Muscle layer of colon (tissue), 2 donors: ENCODE measurements around the gene TMEM53.

ENCODE experiments used
- H3K27ac ChIP-seq: one replicate; pipeline ENCODE4 v1.7.0; 2013; ENCODE audit warnings: low read depth, mild to moderate bottlenecking, low read length, moderate library complexity
- H3K27me3 ChIP-seq, 2 donors: one replicate each; pipeline ENCODE4 v1.7.0; 2013; ENCODE audit warnings: low read length in 2 of 2, mild to moderate bottlenecking in 2 of 2; ENCODE audit not compliant: insufficient read depth in 2 of 2, control insufficient read depth in 1 of 2
- H3K36me3 ChIP-seq: one replicate; pipeline ENCODE4 v1.7.0; 2013; ENCODE audit warnings: mild to moderate bottlenecking, low read length; ENCODE audit not compliant: insufficient read depth
- H3K4me1 ChIP-seq: one replicate; pipeline ENCODE4 v1.7.0; 2013; ENCODE audit warnings: mild to moderate bottlenecking, low read length; ENCODE audit not compliant: insufficient read depth
- H3K4me3 ChIP-seq, 2 donors: one replicate each; pipeline ENCODE4 v1.7.0; 2013; ENCODE audit warnings: low read length in 2 of 2, low read depth in 1 of 2, mild to moderate bottlenecking in 1 of 2, moderate library complexity in 1 of 2
- H3K9ac ChIP-seq: one replicate; pipeline ENCODE4 v1.7.0; 2013; ENCODE audit warnings: low read length
- H3K9me3 ChIP-seq: one replicate; pipeline ENCODE4 v1.7.0; 2013; ENCODE audit warnings: mild to moderate bottlenecking, low read length
- donor health status: abdominal sarcoma.
- donor health status: Adenocarcinoma of cecum.

Gene TMEM53

DNA sequence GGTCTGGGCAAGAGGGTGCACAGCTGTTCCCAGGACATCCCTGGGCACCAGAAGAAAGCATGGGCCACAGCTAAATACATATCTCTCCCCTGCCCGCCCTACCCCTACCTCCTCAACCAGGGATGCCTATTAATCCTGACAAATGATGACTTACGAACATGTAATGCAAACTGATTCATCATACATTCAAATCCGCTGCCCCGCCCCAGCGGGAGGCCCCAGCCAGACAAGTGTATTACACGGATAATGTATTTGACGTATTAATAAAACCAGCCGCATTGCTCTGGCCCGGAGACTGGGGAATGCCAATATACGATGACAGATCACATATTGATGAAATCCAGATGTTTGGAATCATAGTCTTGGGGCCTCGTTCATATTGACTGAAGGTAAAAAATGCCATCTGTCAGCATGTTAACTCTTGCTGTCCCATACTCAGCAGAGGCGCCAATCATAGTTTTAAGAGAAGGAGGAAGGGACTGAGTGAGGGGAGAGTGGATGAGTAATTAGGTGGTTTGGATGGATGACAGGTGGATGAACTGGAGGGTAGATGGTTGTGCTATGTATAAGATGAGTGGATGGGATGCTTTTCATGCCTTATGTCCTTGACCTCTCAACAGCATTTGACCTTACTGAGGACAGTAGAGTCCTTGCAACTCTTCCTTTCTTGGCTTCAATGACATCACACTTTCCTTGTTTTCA lies 68.2 kb downstream of the TMEM53 start:
- Histone ChIP-seq H3K27me3 (no peaks in the 10 kb centered on the region), H3K9me3 (no peaks in the 10 kb centered on the region), H3K4me3 (no peak overlapping the region), H3K36me3 (no peaks in the 10 kb centered on the region), H3K9ac (no peak overlapping the region), H3K27ac (no peak overlapping the region), H3K4me1 (peaks cover 4% of the 10 kb centered on the region)

DNA sequence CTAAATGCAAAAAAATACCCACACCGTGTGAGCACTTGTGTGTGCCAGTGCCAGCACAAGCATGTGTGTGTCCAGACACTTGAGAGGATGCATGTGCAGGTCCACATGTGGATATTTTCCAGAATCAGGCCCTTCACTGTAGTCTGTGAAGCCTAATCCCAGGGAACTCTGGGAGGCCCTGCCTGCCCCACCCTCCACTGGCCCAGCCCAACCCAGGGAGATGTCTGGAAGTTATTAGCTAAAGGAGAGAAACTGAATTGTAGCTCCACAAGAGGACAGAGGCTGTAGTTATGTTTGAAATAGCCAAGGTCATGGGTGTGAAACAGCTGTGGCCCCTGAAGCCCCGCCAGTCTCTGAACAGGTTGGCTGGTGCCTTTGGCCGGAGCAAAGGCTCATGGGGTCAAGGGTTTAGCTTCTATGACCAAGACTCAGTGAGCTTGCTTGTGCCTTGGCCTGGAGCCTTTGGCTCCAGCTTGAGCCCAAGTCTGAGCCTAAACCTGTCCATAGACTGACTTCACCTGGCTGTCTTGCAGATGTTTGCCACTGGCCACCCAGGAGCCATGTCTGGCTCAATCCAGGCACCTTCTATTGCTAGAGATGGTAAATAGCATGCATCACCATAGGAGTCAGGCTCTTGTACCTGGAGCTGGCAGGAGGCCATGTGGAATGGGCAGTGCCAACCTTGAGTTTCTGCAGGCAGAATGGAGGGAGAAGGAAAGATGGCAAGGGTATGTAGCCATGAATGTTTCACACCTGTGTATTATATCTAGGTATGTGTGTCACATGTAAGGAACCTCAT lies 69.9 kb downstream of the TMEM53 start:
- H3K27me3 ChIP-seq = no peaks in the 10 kb centered on the region
- H3K4me3 ChIP-seq = no peak overlapping the region
- no peaks in the 10 kb centered on the region for H3K4me1 ChIP-seq
- H3K9ac ChIP-seq = no peak overlapping the region
- H3K36me3 ChIP-seq = no peaks in the 10 kb centered on the region
- no peaks in the 10 kb centered on the region for H3K9me3 ChIP-seq
- no peak overlapping the region for H3K27ac ChIP-seq

- no peaks in the 10 kb centered on the region for H3K9me3 ChIP-seq
- H3K27me3 ChIP-seq = peaks cover 0 to under 1% of the 10 kb centered on the region in 2 donors
- H3K36me3 ChIP-seq = no peaks in the 10 kb centered on the region
- H3K9ac ChIP-seq = no peak overlapping the region
- H3K27ac ChIP-seq = no peak overlapping the region
- no peak overlapping the region for H3K4me3 ChIP-seq
- no peaks in the 10 kb centered on the region for H3K4me1 ChIP-seq
Measured at GRCh38 chr1:44603718-44604117, 70.6 kb downstream of the TMEM53 start.
